Astrocyte (in vitro differentiated cells and primary cell): ENCODE data around the gene FBN1. TPM values are rescaled to one million over a fixed set of nuclear protein-coding genes. Genes with fewer than 3 reads are reported as not detected.

Source experiments
- DNase-seq: peaks from one replicate; pipeline ENCODE4 v3.0.0-alpha.2; 2010; ENCODE audit warnings: low read depth
- FAIRE-seq: peaks from 2 replicates; lab custom pipeline; 2011; peaks lifted over from hg19 to GRCh38; lab: Jason Lieb, UNC
- H2AFZ ChIP-seq: 2 replicates; pipeline ENCODE4 v1.6.0; 2012; ENCODE audit warnings: low read depth, low read length, inconsistent platforms
- H3K27ac ChIP-seq: 2 replicates; pipeline ENCODE4 v1.5.1; 2011; ENCODE audit warnings: low read depth, low read length, inconsistent platforms
- H3K27me3 ChIP-seq: 2 replicates; pipeline ENCODE4 v1.6.0; 2011; ENCODE audit warnings: low read length, inconsistent platforms; ENCODE audit not compliant: insufficient read depth
- H3K36me3 ChIP-seq: 2 replicates; pipeline ENCODE4 v1.5.1; 2011; ENCODE audit warnings: low read length, inconsistent platforms; ENCODE audit not compliant: insufficient read depth
- H3K4me1 ChIP-seq: 2 replicates; pipeline ENCODE4 v1.5.1; 2011; ENCODE audit warnings: low read length, inconsistent platforms; ENCODE audit not compliant: insufficient read depth
- H3K4me2 ChIP-seq: 2 replicates; pipeline ENCODE4 v1.6.0; 2012; ENCODE audit warnings: low read length, inconsistent platforms
- H3K4me3 ChIP-seq: 2 replicates; pipeline ENCODE4 v1.5.1; 2011; ENCODE audit warnings: low read depth, mild to moderate bottlenecking, low read length, inconsistent platforms; ENCODE audit not compliant: insufficient read depth
- H3K79me2 ChIP-seq: 2 replicates; pipeline ENCODE4 v1.6.0; 2012; ENCODE audit warnings: mild to moderate bottlenecking, low read length, inconsistent platforms; ENCODE audit not compliant: insufficient read depth
- H3K9ac ChIP-seq: 2 replicates; pipeline ENCODE4 v1.6.0; 2012; ENCODE audit warnings: mild to moderate bottlenecking, low read length, inconsistent platforms
- H3K9me3 ChIP-seq: 2 replicates; pipeline ENCODE4 v1.5.1; 2012; ENCODE audit warnings: low read depth, mild to moderate bottlenecking, low read length, inconsistent platforms; ENCODE audit not compliant: insufficient read depth
- H4K20me1 ChIP-seq: 2 replicates; pipeline ENCODE4 v1.6.0; 2012; ENCODE audit warnings: low read length, inconsistent platforms; ENCODE audit not compliant: insufficient read depth
- H3K27ac Mint-ChIP-seq: one replicate; pipeline ENCODE4 v1.8.0; 2021; ENCODE audit warnings: mild to moderate bottlenecking, mixed read lengths; ENCODE audit not compliant: unreplicated experiment
- H3K27me3 Mint-ChIP-seq: one replicate; pipeline ENCODE4 v1.8.0; 2021; ENCODE audit warnings: low read depth, mixed read lengths; ENCODE audit not compliant: unreplicated experiment
- H3K36me3 Mint-ChIP-seq: one replicate; pipeline ENCODE4 v1.8.0; 2021; ENCODE audit warnings: low read depth, mixed read lengths; ENCODE audit not compliant: unreplicated experiment
- H3K4me1 Mint-ChIP-seq: one replicate; pipeline ENCODE4 v1.8.0; 2021; ENCODE audit warnings: low read depth, mixed read lengths; ENCODE audit not compliant: unreplicated experiment
- H3K4me3 Mint-ChIP-seq: one replicate; pipeline ENCODE4 v1.8.0; 2021; ENCODE audit warnings: mild to moderate bottlenecking, moderate library complexity, mixed read lengths; ENCODE audit not compliant: unreplicated experiment
- H3K9me3 Mint-ChIP-seq: one replicate; pipeline ENCODE4 v1.8.0; 2021; ENCODE audit warnings: mild to moderate bottlenecking, mixed read lengths; ENCODE audit not compliant: unreplicated experiment
- CTCF ChIP-seq: IDR thresholded peaks from 2 replicates; pipeline ENCODE4 v1.5.1; 2011; ENCODE audit warnings: low read depth, mild to moderate bottlenecking, inconsistent platforms, low read length, moderate library complexity; ENCODE audit not compliant: insufficient read depth
- EZH2 ChIP-seq: IDR thresholded peaks from 2 replicates; pipeline ENCODE4 v1.6.1; 2012; ENCODE audit warnings: mild to moderate bottlenecking, low read length, inconsistent platforms; ENCODE audit not compliant: insufficient read depth
- total RNA-seq: library from RNA; stranded (reverse); gene quantifications from 2 replicates; pipeline ENCODE4 v1.2.1, GENCODE V29; 2021

Gene FBN1
- total RNA-seq, 1 donor from 2014 or later, result 210 TPM

GRCh38 chr15:48596415-48596814 is 49.1 kb downstream of the FBN1 start:
- Histone ChIP-seq H3K27ac (no peak overlapping the region), H3K4me2 (no peak overlapping the region), H3K4me1 (peaks cover 14% of the 10 kb centered on the region), H3K9ac (no peak overlapping the region), H3K79me2 (peaks cover 61% of the 10 kb centered on the region), H3K9me3 (no peaks in the 10 kb centered on the region), H3K27me3 (no peaks in the 10 kb centered on the region), H3K4me3 (no peak overlapping the region), H2AFZ (no peak overlapping the region), H4K20me1 (peaks cover 41% of the 10 kb centered on the region), H3K36me3 (peaks cover 50% of the 10 kb centered on the region)
- FAIRE-seq (no peak), DNase-seq (no peak)
- Mint-ChIP-seq H3K9me3 (no peaks in the 10 kb centered on the region), H3K27ac (no peak overlapping the region), H3K27me3 (no peaks in the 10 kb centered on the region), H3K4me1 (peaks cover 21% of the 10 kb centered on the region), H3K4me3 (no peak overlapping the region), H3K36me3 (peaks cover 18% of the 10 kb centered on the region)
- TF ChIP-seq EZH2, result no peak
- TF ChIP-seq CTCF, result no peak

DNA sequence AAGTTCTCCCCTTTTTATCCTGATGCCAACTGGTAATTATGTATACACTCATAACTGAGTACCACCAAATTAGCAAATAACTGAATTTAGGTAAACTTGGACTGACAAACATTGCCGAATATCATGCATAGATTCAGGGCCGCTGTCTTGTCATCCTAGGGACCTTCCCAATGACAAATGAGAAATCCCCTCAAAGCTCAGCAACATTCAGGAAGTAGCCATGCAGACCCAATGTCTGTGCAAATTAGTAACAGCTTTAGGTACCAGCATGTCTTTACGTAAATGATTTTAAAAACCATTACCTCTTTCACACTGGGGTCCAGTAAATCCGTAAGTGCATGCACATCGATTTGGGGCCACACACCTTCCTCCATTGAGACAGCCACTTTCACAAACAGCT is 49.5 kb downstream of the FBN1 start:
- Histone ChIP-seq H3K36me3 (peaks cover 50% of the 10 kb centered on the region), H3K27me3 (no peaks in the 10 kb centered on the region), H3K9me3 (no peaks in the 10 kb centered on the region), H3K4me3 (no peak overlapping the region), H4K20me1 (peaks cover 40% of the 10 kb centered on the region), H2AFZ (no peak overlapping the region), H3K9ac (no peak overlapping the region), H3K4me2 (no peak overlapping the region), H3K4me1 (peaks cover 16% of the 10 kb centered on the region), H3K27ac (no peak overlapping the region), H3K79me2 (peaks cover 61% of the 10 kb centered on the region)
- DNase-seq, result no peak
- TF ChIP-seq EZH2, result no peak
- TF ChIP-seq CTCF, result no peak
- Mint-ChIP-seq H3K27ac (no peak overlapping the region), H3K4me3 (no peak overlapping the region), H3K27me3 (no peaks in the 10 kb centered on the region), H3K36me3 (peaks cover 18% of the 10 kb centered on the region), H3K4me1 (peaks cover 22% of the 10 kb centered on the region), H3K9me3 (no peaks in the 10 kb centered on the region)
- FAIRE-seq, result no peak

DNA sequence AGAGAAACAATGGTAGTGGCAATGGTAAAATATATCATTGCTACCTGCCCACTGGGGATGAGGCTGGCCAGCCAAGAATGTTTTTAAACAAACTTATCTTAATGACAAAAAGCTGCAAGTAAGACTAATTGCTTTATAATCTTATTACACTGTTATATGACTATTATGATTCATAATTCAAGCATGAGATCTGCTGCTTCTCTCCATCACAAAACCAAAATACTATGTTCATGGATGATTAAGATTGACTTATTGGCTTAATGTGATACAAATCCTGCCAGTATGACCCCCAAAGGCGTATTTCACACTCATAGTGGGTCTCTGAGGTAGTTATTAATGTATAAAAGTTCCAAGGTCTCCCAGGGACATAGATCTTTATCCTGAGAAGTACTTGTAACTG is 52.6 kb downstream of the FBN1 start:
- H4K20me1 ChIP-seq, result peaks cover 45% of the 10 kb centered on the region
- H3K36me3 ChIP-seq, result peaks cover 33% of the 10 kb centered on the region
- H3K9me3 ChIP-seq, result no peaks in the 10 kb centered on the region
- no peak overlapping the region for H2AFZ ChIP-seq
- H3K4me3 ChIP-seq, result no peak overlapping the region
- peaks cover 59% of the 10 kb centered on the region for H3K79me2 ChIP-seq
- peaks cover 11% of the 10 kb centered on the region for H3K4me1 Mint-ChIP-seq
- H3K27ac ChIP-seq, result peak overlapping the region; percentile 93
- no peak for TF ChIP-seq EZH2
- peaks cover 19% of the 10 kb centered on the region for H3K36me3 Mint-ChIP-seq
- no peaks in the 10 kb centered on the region for H3K27me3 Mint-ChIP-seq
- peak overlapping the region; percentile 21 for H3K4me2 ChIP-seq
- no peak overlapping the region for H3K27ac Mint-ChIP-seq
- DNase-seq (peak; percentile 63), FAIRE-seq (peak; percentile 5)
- H3K9me3 Mint-ChIP-seq, result no peaks in the 10 kb centered on the region
- peak overlapping the region; percentile 68 for H3K9ac ChIP-seq
- no peaks in the 10 kb centered on the region for H3K27me3 ChIP-seq
- no peak overlapping the region for H3K4me3 Mint-ChIP-seq
- peaks cover 16% of the 10 kb centered on the region for H3K4me1 ChIP-seq
